G401 (cell line): ENCODE results near the gene CHMP6. TPM values are rescaled to one million over a fixed set of nuclear protein-coding genes. Genes with fewer than 3 reads are reported as not detected.

Experiments
- DNase-seq: peaks from one replicate; pipeline ENCODE4 v3.0.0-alpha.2; 2015; ENCODE audit warnings: low spot score
- in situ Hi-C: cut with HindIII; loops from 2 replicates; pipeline ENCODE4 v1.10.0; 2016; ENCODE audit warnings: low sequenced_read_pairs, mixed read lengths
- total RNA-seq: library from RNA; depleted of rRNA; stranded (reverse); fragments of >200 nt; shearing (Covaris generic); gene quantifications from 2 replicates; pipeline ENCODE4 v1.2.3, GENCODE V29; 2014

Gene CHMP6
- total RNA-seq, 1 experiment from 2014 or later, result 51.8 TPM

DNA sequence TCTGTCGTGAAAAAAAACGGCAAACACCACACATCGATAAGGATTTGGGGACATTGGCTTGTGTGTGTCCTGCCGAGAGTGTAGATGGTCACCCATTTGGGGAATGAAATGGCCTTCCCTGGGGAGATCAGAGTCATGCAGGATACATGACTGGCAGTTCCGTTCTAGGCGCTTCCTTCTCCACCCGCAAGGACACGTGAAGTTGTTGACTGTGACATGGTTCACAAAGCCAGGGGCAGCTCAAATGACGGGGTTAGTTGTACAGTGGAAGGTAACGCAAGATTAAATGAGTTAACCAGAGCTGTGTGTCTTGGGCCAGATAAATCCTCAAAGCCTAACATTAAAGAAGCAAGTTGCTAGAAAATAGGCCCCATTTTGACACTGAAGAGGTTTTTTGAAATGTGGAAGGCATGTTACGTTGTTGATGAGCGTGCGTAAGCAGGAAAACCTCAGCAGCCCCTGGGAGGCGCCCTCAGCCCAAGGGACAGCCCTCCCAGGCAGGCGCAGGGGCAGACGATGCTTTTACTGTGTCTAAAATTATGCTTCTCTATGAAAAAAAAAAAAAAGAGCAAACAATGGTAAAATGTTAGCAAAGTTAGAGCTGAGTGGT lies 35.9 kb upstream of the CHMP6 start:
- in situ Hi-C loops, result no loop called here
- DNase-seq, result no peak

- DNase-seq, result no peak
- in situ Hi-C loops, result no loop called here
Observed at GRCh38 chr17:80956321-80957190, 35.1 kb upstream of the CHMP6 start.

- in situ Hi-C loops, result no loop called here
- no peak for DNase-seq
Observed at GRCh38 chr17:80957461-80957941, 34.1 kb upstream of the CHMP6 start.

DNA sequence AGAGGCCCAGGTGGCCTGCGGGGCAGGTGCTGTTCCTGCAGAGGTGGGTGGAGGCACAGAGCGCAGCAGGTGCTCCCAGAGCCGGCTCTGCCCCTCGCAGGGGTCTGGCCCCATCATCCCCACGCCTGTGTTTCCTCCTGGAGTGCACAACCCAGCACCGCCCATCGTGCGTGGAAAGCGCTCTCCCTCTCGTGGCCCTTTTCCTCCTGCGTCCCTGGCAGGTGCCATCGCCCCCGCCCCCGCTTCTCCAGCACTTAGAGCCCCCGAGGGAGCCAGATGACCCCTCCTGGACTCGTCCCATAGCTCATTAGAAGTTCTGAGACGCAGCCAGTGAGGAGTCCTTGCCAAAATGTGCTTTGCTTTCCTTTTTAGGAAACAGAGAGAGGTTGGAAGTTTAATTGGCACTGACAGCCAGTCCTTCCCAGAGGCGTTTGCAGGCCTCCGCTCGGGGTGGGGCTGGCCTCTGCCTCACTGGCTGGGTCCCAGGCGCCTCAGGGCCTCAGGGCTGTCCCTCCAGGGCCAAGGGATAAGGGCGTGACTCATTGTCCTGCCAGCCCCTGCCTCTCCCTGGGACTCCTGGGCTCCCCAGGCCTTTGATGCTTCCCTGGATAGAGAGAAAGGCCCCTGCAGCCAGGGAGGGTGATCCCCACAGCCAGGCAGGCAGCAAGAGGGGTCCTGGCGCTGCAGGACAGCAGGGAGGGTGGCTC lies 32.2 kb upstream of the CHMP6 start:
- peak; percentile 15 for DNase-seq
- in situ Hi-C loops, result no loop called here

DNA sequence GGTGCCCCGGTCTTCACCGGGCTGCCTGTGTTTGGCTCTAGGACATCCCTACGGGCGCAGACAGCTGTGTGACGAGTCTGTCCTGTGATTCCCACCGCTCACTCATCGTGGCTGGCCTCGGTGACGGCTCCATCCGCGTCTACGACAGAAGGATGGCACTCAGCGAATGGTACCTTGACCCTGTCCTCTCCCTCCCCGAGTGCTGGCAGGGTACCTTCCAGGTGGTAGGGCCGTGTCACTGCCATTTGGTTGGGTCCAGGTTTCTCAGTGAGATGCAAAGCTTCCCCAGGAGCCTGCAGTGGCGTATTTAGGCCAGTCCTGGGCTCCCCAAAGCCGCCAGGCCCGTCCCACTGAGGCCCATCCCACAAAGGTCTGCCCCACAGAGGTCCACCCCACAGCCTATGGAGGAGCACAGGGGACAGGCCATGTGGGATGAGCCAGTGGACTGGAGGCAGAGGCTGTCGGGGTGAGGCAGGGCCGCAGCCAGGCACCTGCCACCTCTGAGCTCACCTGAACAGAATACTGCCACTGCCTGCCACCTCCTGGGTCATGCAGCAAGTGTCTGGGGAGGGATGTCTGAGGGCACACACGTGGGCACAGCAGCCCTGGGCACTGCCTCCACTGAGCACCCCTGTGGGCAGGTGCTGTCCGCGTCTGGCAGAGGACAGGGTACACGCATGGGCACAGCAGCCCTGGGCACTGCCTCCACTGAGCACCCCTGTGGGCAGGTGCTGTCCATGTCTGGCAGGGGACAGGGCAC lies 31.4 kb upstream of the CHMP6 start:
- DNase-seq, result no peak
- in situ Hi-C loops, result no loop called here

GRCh38 chr17:80960797-80961452 lies 30.7 kb upstream of the CHMP6 start:
- in situ Hi-C loops, result no loop called here
- DNase-seq, result no peak

- in situ Hi-C loops, result no loop called here
- no peak for DNase-seq
Observed at GRCh38 chr17:80961541-80962330, 29.9 kb upstream of the CHMP6 start.

- DNase-seq, result no peak
- in situ Hi-C loops, result no loop called here
Observed at GRCh38 chr17:80962356-80963329, 29.0 kb upstream of the CHMP6 start.

DNA sequence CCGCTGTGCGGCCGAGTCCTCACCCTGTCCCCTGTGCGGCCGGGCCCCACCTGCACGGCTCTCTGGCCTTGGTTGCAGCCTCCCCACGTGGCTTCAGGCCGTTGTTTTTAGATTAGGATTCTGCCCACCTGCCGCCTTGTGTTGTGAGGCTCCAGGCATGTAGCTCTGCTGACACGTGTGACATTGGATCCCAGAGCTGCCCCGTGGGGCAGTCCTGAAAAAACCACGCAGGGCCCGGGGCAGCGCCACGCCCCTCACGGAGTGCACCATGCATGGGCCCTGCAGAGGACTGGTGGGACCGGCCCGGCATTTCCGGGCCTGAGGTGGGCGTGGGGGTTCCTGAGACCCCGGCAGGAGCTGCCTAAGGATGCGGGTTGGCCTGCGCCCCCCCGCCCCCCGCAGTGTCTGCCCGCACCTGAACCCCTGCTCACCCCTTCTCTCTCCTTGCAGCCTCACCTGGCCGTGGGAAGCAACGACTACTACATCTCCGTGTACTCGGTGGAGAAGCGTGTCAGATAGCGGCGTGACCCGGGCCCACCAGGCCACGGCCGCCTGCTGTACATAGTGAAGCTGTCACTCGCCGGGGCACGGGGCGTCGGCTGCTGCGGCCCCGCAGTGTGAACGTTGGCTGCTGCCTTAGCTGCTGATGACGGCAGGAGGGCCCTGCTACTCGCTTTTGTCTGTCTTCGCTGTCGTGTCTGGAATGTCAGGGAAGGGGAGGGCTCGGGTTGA lies 27.7 kb upstream of the CHMP6 start:
- no peak for DNase-seq
- in situ Hi-C loops, result no loop called here

DNA sequence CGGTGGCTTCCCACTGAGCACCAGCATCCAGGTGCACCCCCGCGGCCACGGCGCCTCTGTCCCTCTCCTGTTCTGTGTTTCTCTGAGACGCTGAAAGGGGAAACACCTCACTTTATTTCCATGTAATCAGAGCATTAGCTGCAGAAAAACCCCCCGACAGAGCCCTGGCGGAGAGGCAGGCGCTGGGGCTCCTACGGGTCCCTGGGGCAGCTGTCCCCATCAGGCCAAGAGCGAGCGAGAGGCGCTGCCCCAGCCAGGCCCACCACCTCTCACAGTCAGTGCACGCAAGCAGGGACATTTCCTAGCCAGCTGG lies 27.1 kb upstream of the CHMP6 start:
- in situ Hi-C loops, result no loop called here
- no peak for DNase-seq

- no peak for DNase-seq
- in situ Hi-C loops, result no loop called here
Observed at GRCh38 chr17:80964859-80965580, 26.6 kb upstream of the CHMP6 start.

GRCh38 chr17:80965606-80966005 lies 26.0 kb upstream of the CHMP6 start:
- in situ Hi-C loops, result no loop called here
- DNase-seq, result no peak

GRCh38 chr17:80967404-80967872 lies 24.2 kb upstream of the CHMP6 start:
- in situ Hi-C loops, result no loop called here
- DNase-seq, result no peak

GRCh38 chr17:80968602-80969029 lies 23.0 kb upstream of the CHMP6 start:
- DNase-seq, result peak; percentile 50
- in situ Hi-C loops, result no loop called here

- in situ Hi-C loops, result no loop called here
- no peak for DNase-seq
Observed at GRCh38 chr17:80969030-80969673, 22.5 kb upstream of the CHMP6 start.
